Forelimb muscle (tissue), 1 donor: ENCODE measurements around the gene CLUH. TPM values are rescaled to one million over a fixed set of nuclear protein-coding genes. Genes with fewer than 3 reads are reported as not detected.

ENCODE experiments used
- DNase-seq: peaks from one replicate; pipeline ENCODE4 v3.0.0-alpha.2; 2013; ENCODE audit warnings: low read depth
- polyA plus RNA-seq: library from polyadenylated mRNA; unstranded; fragments of 120-200 nt; gene quantifications from one replicate; pipeline ENCODE4 v1.2.1, GENCODE V29; 2013; ENCODE audit not compliant: insufficient read length

The CLUH gene
- 39.6 TPM for polyA plus RNA-seq

- DNase-seq = peak; percentile 84
These were observed at the start of gene CLUH for GRCh38 chr17:2711608-2712299. TSS of gene CLUH (minus strand) at chr17:2711764. CDS start at chr17:2711661, 103 bp downstream.

- no peak for DNase-seq
These were observed 47.3 kb upstream of the CLUH start for GRCh38 chr17:2758870-2759269.

- no peak for DNase-seq
These were observed 44.5 kb upstream of the CLUH start for GRCh38 chr17:2755891-2756724.

GRCh38 chr17:2751491-2751890 is 39.9 kb upstream of the CLUH start:
- no peak for DNase-seq

GRCh38 chr17:2750721-2751120 is 39.2 kb upstream of the CLUH start:
- DNase-seq = no peak

- DNase-seq = peak; percentile 34
These were observed 38.2 kb upstream of the CLUH start for GRCh38 chr17:2749784-2750181.

- no peak for DNase-seq
These were observed 37.7 kb upstream of the CLUH start, which contains the start of gene CCDC92B for GRCh38 chr17:2749058-2749783. TSS of gene CCDC92B (minus strand) at chr17:2749652. CDS start at chr17:2735145, 14,507 bp downstream.

- peak; percentile 80 for DNase-seq
These were observed 33.9 kb upstream of the CLUH start for GRCh38 chr17:2745317-2746037.

- DNase-seq = no peak
These were observed 26.1 kb upstream of the CLUH start for GRCh38 chr17:2737693-2738092.

GRCh38 chr17:2736956-2737355 is 25.4 kb upstream of the CLUH start:
- no peak for DNase-seq

GRCh38 chr17:2735896-2736295 is 24.3 kb upstream of the CLUH start:
- DNase-seq = no peak

- DNase-seq = no peak
These were observed 23.4 kb upstream of the CLUH start for GRCh38 chr17:2734939-2735338.

GRCh38 chr17:2731807-2732206 is 20.2 kb upstream of the CLUH start:
- no peak for DNase-seq

- no peak for DNase-seq
These were observed 19.3 kb upstream of the CLUH start for GRCh38 chr17:2730764-2731353.

- peak; percentile 25 for DNase-seq
These were observed 13.2 kb upstream of the CLUH start for GRCh38 chr17:2724784-2725164.

GRCh38 chr17:2723997-2724783 is 12.6 kb upstream of the CLUH start:
- DNase-seq = no peak

- no peak for DNase-seq
These were observed 12.0 kb upstream of the CLUH start for GRCh38 chr17:2723505-2723996.

- DNase-seq = no peak
These were observed 11.0 kb upstream of the CLUH start for GRCh38 chr17:2722611-2723010.

- no peak for DNase-seq
These were observed 10.0 kb upstream of the CLUH start for GRCh38 chr17:2721603-2722002.

- no peak for DNase-seq
These were observed 8.3 kb upstream of the CLUH start for GRCh38 chr17:2719861-2720260.
